ENCODE data around the gene RBMS2. TPM values are rescaled to one million over a fixed set of nuclear protein-coding genes. Genes with fewer than 3 reads are reported as not detected.

The RBMS2 gene
- total RNA-seq, 6 donors from 2014 or later, result 43.0 to 113 (median 78.4) TPM

GRCh38 chr12:56578983-56579546 is 57.4 kb downstream of the RBMS2 start:
- no peak for DNase-seq
- Histone ChIP-seq H3K4me3 (no peak overlapping the region), H3K9me3 (no peaks in the 10 kb centered on the region), H3K27ac (no peak overlapping the region), H3K27me3 (no peaks in the 10 kb centered on the region), H3K36me3 (peaks cover 10 to 84% (median 42%) of the 10 kb centered on the region in 4 donors), H3K4me1 (peaks cover 0 to 4% (median under 1%) of the 10 kb centered on the region in 4 donors)
- TF ChIP-seq CTCF (IDR thresholded peaks at IDR 0.05), result no peak
- no peak for TF ChIP-seq POLR2AphosphoS5 (IDR thresholded peaks at IDR 0.05)
- no peak for TF ChIP-seq EP300 (IDR thresholded peaks at IDR 0.05)
- ATAC-seq (ENCODE audit: low FRiP score in 2 of 2), result no peak
- 91 to 97% methylated on average over 10 of the region's 10 CpGs for WGBS, 2 donors

- DNase-seq (no peak), ATAC-seq (ENCODE audit: low FRiP score in 2 of 2) (no peak)
- H3K9me3 ChIP-seq, result no peaks in the 10 kb centered on the region
- peaks cover 12 to 83% (median 38%) of the 10 kb centered on the region in 4 donors for H3K36me3 ChIP-seq
- peak overlapping the region in 2 of 4 donors; percentile 11 to 39 for H3K27ac ChIP-seq
- peaks cover 0 to 4% (median 0%) of the 10 kb centered on the region in 4 donors for H3K4me1 ChIP-seq
- H3K27me3 ChIP-seq, result no peaks in the 10 kb centered on the region
- 79 to 84% methylated on average over 10 of the region's 10 CpGs for WGBS, 2 donors
- no peak for TF ChIP-seq POLR2A (IDR thresholded peaks at IDR 0.05)
- TF ChIP-seq EP300 (IDR thresholded peaks at IDR 0.05), result no peak
- no peak overlapping the region for H3K4me3 ChIP-seq
These were observed 60.0 kb downstream of the RBMS2 start for GRCh38 chr12:56581418-56582145.

GRCh38 chr12:56585098-56585497 is 63.5 kb downstream of the RBMS2 start:
- DNase-seq (no peak), ATAC-seq (ENCODE audit: low FRiP score in 2 of 2) (no peak)
- Histone ChIP-seq H3K4me1 (peaks cover 0 to 4% (median 0%) of the 10 kb centered on the region in 4 donors), H3K27ac (no peak overlapping the region), H3K27me3 (no peaks in the 10 kb centered on the region), H3K4me3 (no peak overlapping the region), H3K9me3 (no peaks in the 10 kb centered on the region), H3K36me3 (peaks cover 41 to 99% (median 55%) of the 10 kb centered on the region in 4 donors)
- TF ChIP-seq EP300 (IDR thresholded peaks at IDR 0.05) (no peak), CTCF (IDR thresholded peaks at IDR 0.05) (no peak), POLR2AphosphoS5 (IDR thresholded peaks at IDR 0.05) (no peak), POLR2A (IDR thresholded peaks at IDR 0.05) (no peak)
- WGBS, 2 donors, result 94 to 95% methylated on average over 4 of the region's 4 CpGs

- ATAC-seq (ENCODE audit: low FRiP score in 2 of 2) (no peak), DNase-seq (no peak)
- TF ChIP-seq CTCF (IDR thresholded peaks at IDR 0.05), result no peak
- TF ChIP-seq POLR2A (IDR thresholded peaks at IDR 0.05), result no peak
- TF ChIP-seq POLR2AphosphoS5 (IDR thresholded peaks at IDR 0.05), result no peak
- no peak for TF ChIP-seq EP300 (IDR thresholded peaks at IDR 0.05)
- H3K4me1 ChIP-seq, result peaks cover 0 to 5% (median 1%) of the 10 kb centered on the region in 4 donors
- H3K36me3 ChIP-seq, result peaks cover 31 to 92% (median 38%) of the 10 kb centered on the region in 4 donors
- no peaks in the 10 kb centered on the region for H3K27me3 ChIP-seq
- H3K4me3 ChIP-seq, result no peak overlapping the region
- no peaks in the 10 kb centered on the region for H3K9me3 ChIP-seq
- H3K27ac ChIP-seq, result no peak overlapping the region
- WGBS, 2 donors, result 94 to 100% methylated on average over 1 of the region's 1 CpG
These were observed 68.2 kb downstream of the RBMS2 start for GRCh38 chr12:56589783-56590182.

- Histone ChIP-seq H3K4me1 (peaks cover 0 to 5% (median 1%) of the 10 kb centered on the region in 4 donors), H3K27ac (peak overlapping the region in 1 of 4 donors; percentile 53), H3K36me3 (peaks cover 31 to 92% (median 40%) of the 10 kb centered on the region in 4 donors), H3K9me3 (no peaks in the 10 kb centered on the region), H3K27me3 (no peaks in the 10 kb centered on the region), H3K4me3 (no peak overlapping the region)
- DNase-seq (no peak), ATAC-seq (ENCODE audit: low FRiP score in 2 of 2) (no peak)
- 51 to 55% methylated on average over 3 of the region's 3 CpGs for WGBS, 2 donors
- TF ChIP-seq POLR2AphosphoS5 (IDR thresholded peaks at IDR 0.05) (no peak), CTCF (IDR thresholded peaks at IDR 0.05) (peak in 1 of 6 experiments; percentile 20)
These were observed 68.7 kb downstream of the RBMS2 start for GRCh38 chr12:56590237-56590830.

All from upper lobe of left lung (tissue), 6 donors.